ENCODE results near the gene HLA-DRB1.
"Not testable (repeated sequence)": the region's sequence is repeated elsewhere in the genome, so short reads cannot be mapped to it uniquely, and the experiment has no call there.

The HLA-DRB1 gene

DNA sequence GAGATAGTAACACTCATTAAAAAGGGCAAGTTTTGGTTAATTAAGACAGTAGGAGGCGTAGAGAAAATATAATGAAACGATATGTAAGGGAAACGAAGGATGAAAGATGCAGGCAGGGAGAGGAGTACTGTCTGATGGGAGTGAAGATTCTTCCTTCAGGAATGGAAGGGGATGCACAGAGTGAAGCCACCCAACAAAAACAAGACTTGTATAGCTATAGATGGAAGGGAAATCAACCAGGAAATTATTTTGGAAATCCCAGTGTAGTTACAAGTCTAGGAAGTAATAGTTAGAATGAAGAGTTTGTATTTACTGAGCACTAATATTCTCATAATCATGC lies 19.7 kb upstream of the HLA-DRB1 start:
- DNase-seq (ENCODE audit: low read depth): no peak

DNA sequence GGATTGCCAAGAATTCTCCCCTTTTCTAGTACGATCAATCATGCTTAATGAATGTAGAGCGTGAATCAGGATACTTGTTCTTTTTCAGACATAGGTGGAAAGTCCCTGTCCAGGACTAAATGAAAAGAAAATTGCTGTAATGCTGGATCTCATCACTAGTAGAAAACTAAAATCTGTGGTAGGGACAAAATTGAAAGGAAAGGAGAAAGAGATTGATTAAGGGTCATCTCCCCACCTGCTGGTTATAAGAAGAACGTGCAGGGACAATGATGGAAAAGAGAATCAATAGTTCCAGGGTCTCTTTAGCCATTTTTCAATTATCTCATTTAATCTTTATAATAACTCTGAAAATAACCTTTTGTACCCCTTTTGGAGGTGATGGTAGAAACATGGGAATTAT lies 18.7 kb upstream of the HLA-DRB1 start:
- DNase-seq (ENCODE audit: low read depth): no peak

DNA sequence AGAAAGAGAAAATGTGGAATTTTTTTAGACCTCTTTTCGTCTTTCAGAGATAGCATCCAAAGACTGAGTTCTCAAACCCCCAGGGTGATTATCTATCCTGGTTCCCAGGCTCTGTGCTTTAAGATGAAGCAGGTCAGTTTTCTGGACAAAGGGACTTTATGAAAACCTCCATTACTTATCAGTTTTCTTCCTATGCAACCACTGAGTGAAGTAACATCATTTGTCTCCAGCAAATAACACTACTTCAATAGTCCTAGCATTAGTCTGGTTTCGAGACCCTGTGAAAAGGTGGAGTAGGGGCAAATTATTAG lies 18.3 kb upstream of the HLA-DRB1 start:
- no peak for DNase-seq (ENCODE audit: low read depth)

DNA sequence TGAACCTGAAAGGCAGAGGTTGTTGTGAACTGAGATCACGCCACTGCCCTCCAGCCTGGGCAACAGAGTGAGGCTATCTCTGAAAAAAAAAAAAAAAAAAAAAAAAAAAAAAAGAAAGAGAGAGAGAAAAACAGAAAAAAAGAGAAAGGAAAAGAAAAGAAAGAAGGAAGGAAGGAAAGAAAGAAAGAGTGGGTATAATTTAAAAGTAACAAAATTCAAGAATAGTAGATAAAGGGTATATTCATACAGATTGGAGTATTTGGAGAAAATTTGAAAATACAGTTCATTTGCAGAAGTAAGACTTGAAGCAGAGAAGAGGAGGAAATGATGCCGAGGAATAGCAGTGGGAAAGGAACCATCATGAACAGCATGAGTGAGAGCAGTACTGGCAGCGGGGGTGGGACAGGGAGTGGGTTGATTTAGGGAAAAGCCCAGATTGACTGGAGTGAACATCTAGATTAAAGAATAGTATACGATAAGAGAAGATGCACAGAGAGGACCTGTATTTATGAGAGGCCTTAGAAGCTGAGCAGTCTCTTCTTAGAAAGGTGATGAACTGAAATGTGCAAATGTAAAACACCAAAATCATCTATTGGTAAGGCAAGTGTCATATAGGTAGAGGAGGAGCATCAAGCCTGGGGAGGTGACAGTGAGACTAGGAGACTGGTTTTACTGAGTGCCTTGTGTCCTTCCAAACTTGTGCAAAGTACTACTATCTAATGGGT lies 17.8 kb upstream of the HLA-DRB1 start:
- no peak for DNase-seq (ENCODE audit: low read depth)

DNA sequence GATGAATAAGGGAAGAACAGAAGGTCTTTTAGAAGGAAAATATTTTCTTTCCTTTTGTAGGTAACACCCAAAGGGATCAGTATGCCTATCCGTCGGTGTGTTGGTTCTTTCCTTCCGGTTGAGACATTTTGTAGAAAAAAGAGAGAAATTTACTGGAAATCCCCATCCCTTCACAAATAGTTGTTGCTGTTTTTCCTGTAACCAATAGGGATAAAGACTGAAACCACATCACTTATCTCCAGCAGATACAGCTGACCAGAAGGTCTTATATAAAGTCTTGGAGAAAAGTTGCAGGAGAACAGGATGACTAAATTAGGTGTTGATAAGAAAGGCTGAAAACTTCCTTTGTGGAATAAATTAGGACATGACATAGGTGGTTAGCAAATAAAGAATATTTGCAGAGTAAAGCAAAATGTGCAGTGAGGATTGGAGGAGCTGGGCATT lies 14.8 kb upstream of the HLA-DRB1 start:
- DNase-seq (ENCODE audit: low read depth): no peak

DNA sequence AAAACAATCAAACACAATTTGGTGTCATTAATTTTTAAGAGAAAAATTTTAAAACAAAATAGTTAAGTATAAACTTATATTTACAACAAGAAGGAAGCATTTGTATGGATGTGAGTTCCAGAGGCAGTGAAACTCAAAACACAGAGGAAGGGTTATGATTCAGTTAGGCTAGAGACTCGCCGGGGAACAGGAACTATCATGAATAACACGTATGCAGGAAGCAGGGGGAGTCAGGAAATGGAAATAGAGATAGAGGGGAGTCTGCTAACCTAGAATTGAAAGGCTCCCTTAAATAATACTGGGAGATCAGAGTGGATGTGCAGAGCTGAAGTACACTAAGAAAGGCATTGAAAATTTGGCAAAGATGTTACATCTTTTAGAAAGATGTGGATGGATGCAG lies 14.2 kb upstream of the HLA-DRB1 start:
- no peak for DNase-seq (ENCODE audit: low read depth)

DNA sequence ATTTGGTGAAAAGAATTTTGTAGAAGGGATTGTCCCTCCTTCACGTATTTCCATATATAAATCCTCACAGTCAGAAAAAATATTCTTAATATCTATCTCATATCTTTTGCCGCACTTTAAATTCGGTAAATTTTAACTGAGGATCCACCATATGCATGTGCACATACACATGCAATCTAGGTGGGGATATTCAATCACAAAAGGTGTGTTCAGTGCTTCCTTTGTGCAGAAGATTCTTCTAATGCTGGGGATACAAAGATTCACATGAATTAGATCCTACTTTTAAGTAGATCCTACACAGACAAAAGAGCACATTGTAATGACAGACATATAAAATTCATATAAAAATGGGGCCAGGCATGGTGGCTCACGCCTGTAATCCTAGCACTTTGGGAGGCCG lies 13.6 kb upstream of the HLA-DRB1 start:
- DNase-seq (ENCODE audit: low read depth): no peak

DNA sequence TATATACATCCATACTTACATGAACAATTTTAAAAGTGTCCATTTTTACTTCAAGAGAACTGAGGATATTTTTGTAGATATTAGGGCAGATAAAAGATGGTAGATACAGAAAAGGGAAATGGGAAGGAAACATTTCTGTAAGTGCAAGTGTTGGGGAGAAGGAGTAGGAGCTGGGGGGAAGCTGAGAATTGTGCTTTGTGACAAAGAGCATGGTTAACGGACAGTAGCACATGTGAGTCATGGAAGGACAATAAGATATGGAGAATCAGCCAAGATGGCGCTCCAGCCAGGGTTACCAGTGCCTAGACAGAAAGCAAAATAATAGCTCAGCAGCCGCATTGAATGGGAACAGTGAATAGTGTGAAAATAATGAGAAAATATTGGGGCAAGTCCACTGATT lies 12.7 kb upstream of the HLA-DRB1 start:
- no peak for DNase-seq (ENCODE audit: low read depth)

DNA sequence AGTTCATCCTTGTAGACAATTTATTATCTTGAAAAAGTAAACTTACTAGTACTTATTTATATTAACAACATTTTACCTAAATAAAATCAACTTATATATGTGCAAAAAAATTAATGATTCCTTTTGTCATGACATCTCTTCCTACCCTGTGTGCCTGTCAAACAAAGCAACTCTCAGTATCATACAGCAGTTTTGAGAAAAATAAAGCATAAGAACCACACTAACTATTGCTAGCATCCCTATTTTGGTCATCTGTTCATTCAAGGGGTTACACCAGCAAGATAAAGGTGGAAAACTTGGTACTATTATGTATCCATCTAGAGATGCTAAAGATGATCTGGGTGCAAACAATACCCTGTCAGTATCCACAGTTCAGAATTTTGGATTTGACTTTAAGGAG lies 7.4 kb upstream of the HLA-DRB1 start:
- no peak for DNase-seq (ENCODE audit: low read depth)

DNA sequence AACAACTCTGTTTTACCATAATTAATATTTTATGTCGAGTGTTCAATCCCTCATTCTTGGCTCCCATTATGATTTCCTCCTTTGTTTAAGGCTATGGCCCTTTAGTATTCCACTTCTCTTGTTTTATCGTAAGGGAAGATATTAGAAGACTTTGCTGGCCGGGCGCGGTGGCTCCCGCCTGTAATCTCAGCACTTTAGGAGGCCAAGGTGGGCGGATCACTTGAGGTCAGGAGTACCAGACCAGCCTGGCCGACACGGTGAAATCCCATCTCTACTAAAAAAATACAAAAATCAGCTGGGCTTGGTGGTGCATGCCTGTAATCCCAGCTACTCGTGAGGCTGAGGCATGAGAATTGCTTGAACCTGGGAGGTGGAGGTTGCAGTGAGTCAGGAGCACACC lies 1.1 kb upstream of the HLA-DRB1 start:
- DNase-seq (ENCODE audit: low read depth): not testable (repeated sequence)

DNA sequence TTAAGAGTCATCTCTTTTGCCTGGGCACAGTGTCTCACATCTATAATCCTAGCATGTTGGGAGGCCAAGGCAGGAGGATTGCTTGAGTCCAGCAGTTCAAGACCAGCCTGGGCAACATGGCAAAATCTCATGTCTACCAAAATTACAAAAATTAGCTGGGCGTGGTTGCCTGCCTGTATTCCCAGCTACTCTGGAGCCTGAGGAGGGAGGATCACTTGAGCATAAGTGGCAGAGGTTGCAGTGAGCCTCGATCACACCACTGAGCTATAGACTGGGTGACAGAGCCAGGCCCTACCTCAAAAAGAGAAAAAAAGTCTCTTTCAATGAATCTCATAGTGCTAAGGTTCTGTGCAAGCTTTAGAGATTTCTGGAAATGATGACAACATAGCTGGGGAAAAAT lies 1.5 kb downstream of the HLA-DRB1 start:
- DNase-seq (ENCODE audit: low read depth): no peak

DNA sequence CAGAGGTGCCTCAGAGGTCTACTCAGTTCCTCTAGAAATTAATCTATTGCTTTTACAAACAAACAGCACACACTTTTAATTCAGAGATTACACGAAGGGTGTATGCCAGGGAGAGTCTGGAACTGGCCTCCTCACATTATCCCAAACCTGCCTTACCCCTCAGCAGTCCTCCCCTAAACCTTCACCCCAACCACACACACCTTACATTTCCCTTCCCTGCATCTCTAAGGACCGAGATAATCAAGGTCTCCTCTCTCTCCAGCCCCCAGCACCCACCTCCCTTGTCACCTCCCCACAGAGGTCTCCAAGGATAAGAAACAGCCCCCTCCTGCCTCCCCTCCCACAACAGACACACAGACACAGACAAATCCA lies 6.1 kb downstream of the HLA-DRB1 start:
- DNase-seq (ENCODE audit: low read depth): no peak

DNA sequence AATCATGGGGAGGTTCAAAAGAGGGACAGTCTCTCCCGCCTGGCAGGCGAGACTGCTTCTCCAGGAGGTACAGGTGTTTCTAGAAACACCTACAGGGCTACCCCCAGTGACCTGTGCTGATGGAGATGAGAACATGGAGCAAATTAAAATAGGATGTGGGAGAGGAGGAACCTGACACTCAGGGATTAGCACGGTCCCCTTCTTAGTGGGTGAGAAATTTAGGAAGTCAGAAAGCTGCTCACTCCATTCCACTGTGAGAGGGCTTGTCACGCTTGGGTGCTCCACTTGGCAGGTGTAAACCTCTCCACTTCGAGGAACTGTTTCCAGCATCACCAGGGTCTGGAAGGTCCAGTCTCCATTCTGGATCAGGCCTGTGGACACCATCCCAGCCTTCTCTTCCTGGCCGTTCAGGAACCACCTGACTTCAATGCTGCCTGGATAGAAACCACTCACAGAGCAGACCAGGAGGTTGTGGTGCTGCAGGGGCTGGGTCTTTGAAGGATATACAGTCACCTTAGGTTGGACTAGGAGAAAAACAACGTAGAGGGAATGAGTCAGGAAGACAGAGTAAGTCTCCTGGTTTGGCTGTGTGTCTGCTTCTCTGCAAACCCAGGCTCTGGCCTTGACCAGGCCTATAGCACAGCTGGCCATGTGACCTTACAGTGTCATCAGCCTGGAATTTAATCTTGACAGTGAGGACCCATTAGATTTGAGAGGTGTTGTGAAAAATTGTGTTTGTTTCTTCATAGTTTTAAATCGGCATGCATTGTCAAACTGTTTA lies 8.1 kb downstream of the HLA-DRB1 start:
- no peak for DNase-seq (ENCODE audit: low read depth)

DNA sequence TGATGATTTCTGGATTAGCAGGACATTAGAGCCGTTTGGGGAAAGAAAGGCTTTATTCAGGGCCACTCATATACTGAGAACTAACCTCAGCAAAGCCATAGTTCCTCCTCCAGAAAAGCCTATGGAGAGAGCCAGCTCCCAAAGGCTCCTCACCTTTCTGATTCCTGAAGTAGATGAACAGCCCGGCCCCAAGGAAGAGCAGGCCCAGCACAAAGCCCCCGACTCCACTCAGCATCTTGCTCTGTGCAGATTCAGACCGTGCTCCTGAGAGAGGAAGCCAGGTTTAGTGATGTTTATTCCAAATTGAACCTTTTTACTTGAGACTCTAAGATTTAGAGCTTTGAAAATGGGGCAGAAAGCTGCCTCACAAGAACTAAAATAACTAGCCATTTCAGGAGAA lies 9.1 kb downstream of the HLA-DRB1 start:
- DNase-seq (ENCODE audit: low read depth): no peak

DNA sequence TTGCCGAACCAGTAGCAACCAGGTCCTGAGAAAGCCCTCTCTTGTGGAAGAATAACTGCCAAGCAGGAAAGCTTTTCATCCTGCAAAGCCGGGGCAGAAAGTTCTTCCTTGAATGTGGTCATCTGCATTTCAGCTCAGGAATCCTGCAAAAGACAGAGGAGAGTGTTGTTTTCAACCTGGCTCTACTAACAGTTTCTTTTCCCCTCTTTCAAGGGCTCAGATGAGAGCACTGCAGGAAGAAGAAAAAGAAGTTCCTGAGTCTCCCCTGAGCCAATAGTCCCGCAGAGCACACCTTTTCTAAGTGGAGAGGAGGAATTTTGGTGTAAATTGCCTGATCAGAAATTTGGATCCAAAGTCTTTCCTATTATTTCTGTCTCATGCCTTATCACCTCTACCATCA lies 10.7 kb downstream of the HLA-DRB1 start:
- DNase-seq (ENCODE audit: low read depth): no peak

DNA sequence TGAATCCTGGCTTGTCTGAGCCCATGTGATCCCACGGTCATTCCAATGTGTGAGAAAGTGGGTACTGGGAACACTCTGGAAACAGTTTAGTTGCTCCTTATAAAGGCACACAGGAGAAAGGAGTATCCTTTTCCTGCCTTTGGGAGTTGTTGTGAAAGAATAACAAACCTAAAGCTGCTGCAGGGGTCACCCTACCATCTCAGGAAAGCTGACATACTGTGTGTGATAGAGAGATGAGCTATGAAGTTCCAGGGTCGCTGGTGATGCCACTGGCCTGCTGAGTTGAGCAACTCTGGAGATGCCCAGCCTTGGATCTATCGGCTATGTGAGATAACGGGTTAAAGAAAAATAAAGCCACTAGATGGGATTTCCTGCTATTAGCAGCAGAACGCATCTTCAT lies 12.2 kb downstream of the HLA-DRB1 start:
- DNase-seq (ENCODE audit: low read depth): not testable (repeated sequence)

DNA sequence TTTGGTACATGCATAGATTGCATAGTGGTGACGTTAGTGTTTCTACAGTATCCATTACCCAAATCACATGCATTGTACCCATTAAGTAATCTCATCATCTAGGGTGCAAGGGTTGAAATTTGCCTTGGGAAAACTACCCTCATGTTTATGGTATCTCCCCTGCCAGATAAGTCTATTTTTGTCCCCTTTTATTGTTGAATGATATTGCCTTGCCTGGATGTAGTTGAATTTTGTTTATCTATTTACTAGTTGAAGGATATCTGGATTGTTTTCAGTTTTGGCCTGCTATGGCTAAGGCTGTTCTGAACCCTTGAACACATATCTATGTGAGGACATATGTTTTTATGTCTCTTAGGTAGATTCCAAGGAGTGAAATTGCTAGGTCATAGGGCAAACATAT lies 13.4 kb downstream of the HLA-DRB1 start:
- DNase-seq (ENCODE audit: low read depth): no peak

DNA sequence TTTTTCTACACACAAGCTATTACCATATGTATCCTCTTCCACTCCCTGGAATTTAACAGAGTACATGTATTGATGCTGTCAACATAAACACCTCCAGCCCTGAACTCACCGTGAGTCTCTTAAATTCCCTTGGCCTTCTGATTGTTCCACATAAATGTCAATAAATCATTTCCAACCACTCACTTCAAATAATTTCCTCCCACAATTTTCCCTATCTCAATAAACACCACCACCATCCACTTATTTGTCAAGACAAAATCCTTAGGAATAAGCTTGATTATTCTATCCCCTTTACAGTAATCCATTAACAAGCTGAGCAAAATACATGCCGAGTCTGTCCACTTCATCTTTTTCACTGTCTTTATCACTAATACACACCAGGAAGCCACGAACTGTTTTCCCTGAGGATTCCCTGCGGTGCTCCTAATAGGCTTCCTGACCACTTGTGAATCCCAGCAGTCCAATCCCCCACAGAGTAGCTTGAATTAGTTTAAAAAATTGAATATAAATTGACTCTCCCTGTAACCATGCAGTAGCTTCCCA lies 19.2 kb downstream of the HLA-DRB1 start:
- DNase-seq (ENCODE audit: low read depth): no peak

DNA sequence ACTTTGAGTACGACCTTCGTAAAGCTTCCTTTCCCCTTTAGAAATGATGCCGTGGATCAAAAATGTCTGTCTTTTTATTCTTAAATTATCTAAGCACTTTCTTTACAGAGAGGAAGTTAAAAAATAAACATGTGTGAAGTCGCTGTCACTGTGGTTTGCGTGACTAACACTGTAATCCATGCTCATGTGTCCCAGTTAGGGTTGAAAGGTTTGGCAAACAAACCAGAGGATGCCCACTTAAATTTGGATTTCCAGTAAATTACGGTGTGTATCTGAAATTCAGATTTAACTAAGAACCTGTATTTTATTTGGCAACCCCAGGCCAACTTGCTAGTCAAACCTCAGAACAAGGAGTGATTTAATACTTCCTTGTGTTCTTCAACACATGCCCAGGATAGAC lies 21.1 kb downstream of the HLA-DRB1 start:
- no peak for DNase-seq (ENCODE audit: low read depth)

DNA sequence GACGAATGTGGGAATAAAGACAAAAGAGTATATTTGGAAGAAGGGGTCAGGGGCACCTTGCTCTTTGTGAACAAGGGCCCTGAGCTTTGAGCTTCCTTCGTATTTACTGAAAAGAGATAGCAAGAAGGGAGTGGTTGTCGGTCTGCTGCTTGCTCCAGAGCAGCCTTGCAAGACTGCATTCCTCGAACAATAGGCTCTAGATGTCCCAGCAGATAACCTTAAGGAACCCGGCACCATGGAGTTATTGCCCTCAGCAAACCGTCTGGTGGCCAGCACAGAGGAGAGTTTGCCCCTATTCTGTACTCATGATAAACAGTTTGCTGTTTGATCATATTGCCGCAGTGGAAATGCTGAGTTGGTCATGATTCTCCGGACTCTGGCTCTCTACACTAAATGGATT lies 22.7 kb downstream of the HLA-DRB1 start:
- no peak for DNase-seq (ENCODE audit: low read depth)

DNA sequence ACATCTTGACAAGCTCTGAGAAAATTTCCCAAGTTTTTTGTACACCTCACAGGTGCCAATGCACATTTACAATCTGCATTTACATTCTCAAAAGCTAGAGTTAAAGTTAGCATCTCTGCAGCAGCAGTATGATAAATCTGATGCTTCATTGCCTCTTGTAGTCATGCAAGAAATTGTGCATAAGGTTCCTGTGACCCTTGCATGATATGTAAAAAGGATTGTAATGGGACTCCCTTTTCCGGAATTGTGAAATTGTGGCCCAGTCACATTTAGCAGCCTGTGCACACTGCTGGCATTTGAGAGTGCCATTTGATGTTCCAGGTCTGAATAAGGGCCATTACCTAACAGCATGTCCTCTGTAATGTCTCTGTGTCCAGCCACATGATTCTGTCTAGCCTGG lies 24.1 kb downstream of the HLA-DRB1 start:
- no peak for DNase-seq (ENCODE audit: low read depth)

DNA sequence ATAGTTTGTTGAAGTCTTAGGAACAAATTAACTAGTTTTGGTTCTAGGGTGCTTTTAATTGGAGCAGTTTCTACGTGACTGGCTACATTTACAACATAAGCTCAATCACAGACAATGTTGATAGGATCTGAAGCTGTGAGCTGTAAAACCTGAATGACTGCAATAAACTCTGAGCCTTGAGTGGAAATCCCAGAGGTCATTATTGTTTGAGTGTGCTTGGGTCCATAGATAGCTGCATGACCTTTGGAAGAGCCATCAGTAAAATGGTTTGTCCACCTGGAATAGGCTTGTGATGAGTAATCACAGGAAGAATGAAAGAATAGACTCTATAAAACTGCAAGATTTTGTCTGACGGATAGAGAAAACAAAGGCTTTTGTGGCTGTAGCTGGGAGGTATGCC lies 26.7 kb downstream of the HLA-DRB1 start:
- no peak for DNase-seq (ENCODE audit: low read depth)

DNA sequence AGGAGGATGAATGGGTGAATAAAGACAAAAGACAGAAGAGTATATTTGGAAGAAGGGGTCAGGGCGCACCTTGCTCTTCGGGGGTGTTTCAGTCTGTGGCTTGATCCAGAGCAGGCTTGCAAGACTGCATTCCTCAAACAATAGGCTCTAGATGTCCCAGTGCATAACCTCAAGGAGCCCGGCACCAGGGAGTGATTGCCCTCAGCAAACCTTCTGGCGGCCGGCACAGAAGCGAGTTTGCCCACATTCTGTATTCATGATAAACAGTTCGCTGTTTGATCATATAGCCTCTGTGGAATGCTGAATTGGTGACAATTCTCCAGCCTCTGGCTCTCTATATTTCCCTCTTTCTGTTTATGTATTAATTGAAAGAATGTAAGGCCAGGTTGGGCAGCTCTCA lies 29.9 kb downstream of the HLA-DRB1 start:
- no peak for DNase-seq (ENCODE audit: low read depth)

All from GM04504 (cell line).